Spleen (tissue), 11 donors: ENCODE data around the gene METTL9. TPM values are rescaled to one million over a fixed set of nuclear protein-coding genes. Genes with fewer than 3 reads are reported as not detected.
"Not testable (repeated sequence)": the region's sequence is repeated elsewhere in the genome, so short reads cannot be mapped to it uniquely, and the experiment has no call there.

ENCODE experiments used
- DNase-seq: peaks from one replicate; pipeline ENCODE4 v3.0.0-alpha.2; 2020
- H3K27ac ChIP-seq, 8 donors: fragments of 200-600 bp; sonication (generic) in 7 of 8; 1 replicate in 4 of 8; 2 replicates in 4 of 8; pipeline versions ENCODE4 v1.5.0 to v1.8.0; 2016 to 2021; ENCODE audit warnings: inconsistent platforms in 4 of 8, mild to moderate bottlenecking in 4 of 8, moderate library complexity in 1 of 8
- H3K27me3 ChIP-seq, 7 donors: fragments of 200-600 bp; sonication (generic) in 6 of 7; replicated peaks in 1 of 7; 1 replicate in 4 of 7; 2 replicates in 3 of 7; pipeline versions ENCODE4 v1.5.0 to v1.8.0; 2016 to 2021; ENCODE audit warnings: inconsistent platforms in 3 of 7, mild to moderate bottlenecking in 1 of 7
- H3K36me3 ChIP-seq, 6 donors: fragments of 200-600 bp; sonication (generic) in 5 of 6; 1 replicate in 4 of 6; 2 replicates in 2 of 6; pipeline versions ENCODE4 v1.5.0 to v1.8.0; 2016 to 2021; ENCODE audit warnings: inconsistent platforms in 2 of 6
- H3K4me1 ChIP-seq, 6 donors: fragments of 200-600 bp; sonication (generic) in 5 of 6; 1 replicate in 3 of 6; 2 replicates in 3 of 6; pipeline versions ENCODE4 v1.5.0 to v1.8.0; 2016 to 2021; ENCODE audit warnings: inconsistent platforms in 3 of 6
- H3K4me3 ChIP-seq, 8 donors: fragments of 200-600 bp; sonication (generic) in 7 of 8; 1 replicate in 4 of 8; 2 replicates in 4 of 8; pipeline versions ENCODE4 v1.5.0 to v1.8.0; 2016 to 2021; ENCODE audit warnings: inconsistent platforms in 4 of 8, mild to moderate bottlenecking in 4 of 8, moderate library complexity in 2 of 8
- H3K9me3 ChIP-seq, 8 donors: fragments of 200-600 bp; sonication (generic) in 7 of 8; 1 replicate in 4 of 8; 2 replicates in 4 of 8; pipeline versions ENCODE4 v1.5.0 to v1.8.0; 2016 to 2021; ENCODE audit warnings: inconsistent platforms in 4 of 8
- CTCF ChIP-seq, 11 experiments: fragments of 200-600 bp in 7 of 11; fragments of 450-650 bp in 4 of 11; sonication (generic) in 4 of 11; IDR thresholded peaks in 8 of 11; conservative IDR thresholded peaks in 3 of 11; 1 replicate in 7 of 11; 2 replicates in 4 of 11; pipeline versions ENCODE4 v1.4.0 to v1.8.0; 2016 to 2021; ENCODE audit warnings: antibody characterized with exemption in 11 of 11, inconsistent platforms in 4 of 11, mild to moderate bottlenecking in 1 of 11
- POLR2A ChIP-seq, 3 donors: fragments of 450-650 bp; IDR thresholded peaks; one replicate each; pipeline ENCODE4 v1.5.1; 2017; ENCODE audit warnings: antibody characterized with exemption in 3 of 3, mild to moderate bottlenecking in 1 of 3
- POLR2AphosphoS5 ChIP-seq, 3 donors: sonication (generic); formaldehyde crosslinking; IDR thresholded peaks; one replicate each; pipeline ENCODE4 v1.5.1; 2017; ENCODE audit warnings: antibody characterized with exemption in 3 of 3
- WGBS, 5 donors: extraction: QIAGEN DNeasy Blood & Tissue Kit in 3 of 5; methylation state at CpG; one replicate each; pipeline versions ENCODE4 v1.1.5 to v1.1.7; 2013 to 2018; 5-methylcytosine and 5-hydroxymethylcytosine counted together
- intact Hi-C: fragments of 100-400 bp; cut with DNase I; formaldehyde crosslinking; loops from one replicate; pipeline ENCODE4 v1.15.0; 2023; ENCODE audit warnings: low total_unique reads
- polyA plus RNA-seq, 3 donors: library from polyadenylated mRNA; stranded (reverse); fragments of 200-250 nt; gene quantifications; one replicate each; pipeline ENCODE4 v1.2.1, GENCODE V29; 2013
- total RNA-seq, 7 donors: library from RNA; depleted of rRNA in 3 of 7; stranded (reverse); fragments of >200 nt in 3 of 7; fragmentation: NEBNext Ultra II Directional in 4 of 7; extraction: Animal tissue kit (Norgen Biotek cat#: 25700) in 4 of 7; gene quantifications; one replicate each; pipeline versions ENCODE4 v1.1.0 to v1.2.1, GENCODE V29; 2016 to 2021
- donor health status: healthy with polysubstance abuse.
- donor health status: DM: no; HTN: no; CAD: no; lungs with moderate emphysema.
- donor health status: DM: no; HTN: no; CAD: no.
- donor health status: Bipolar disorder and iron deficiency.
- donor health status: healthy.
- donor health status: DM: no; HTN: no; CAD: no.
- donor health status: DM: yes; HTN: yes; CAD: no.

Gene METTL9
- total and polyA plus RNA-seq, 10 donors = 28.5 to 247 (median 97.1) TPM

- 65 to 95% (median 90%) methylated on average over 3 of the region's 3 CpGs for whole genome bisulfite sequencing, 5 donors
- DNase-seq = no peak
- H3K9me3 ChIP-seq = peaks cover 0 to 15% (median 7%) of the 10 kb centered on the region in 8 donors
- no peaks in the 10 kb centered on the region for H3K4me1 ChIP-seq
- TF ChIP-seq POLR2A (IDR thresholded peaks at IDR 0.05) (no peak), POLR2AphosphoS5 (IDR thresholded peaks at IDR 0.05) (no peak), CTCF (IDR thresholded peaks at IDR 0.05 in 8 of 11, conservative IDR thresholded peaks at IDR 0.05 in 3 of 11) (no peak)
- no peak overlapping the region for H3K27ac ChIP-seq
- no peak overlapping the region for H3K4me3 ChIP-seq
- intact Hi-C loops = no loop called here
- H3K36me3 ChIP-seq = no peaks in the 10 kb centered on the region
- peaks cover 0 to 8% (median 0%) of the 10 kb centered on the region in 7 donors for H3K27me3 ChIP-seq
These were observed 74.1 kb downstream of the METTL9 start for GRCh38 chr16:21673469-21673868.

GRCh38 chr16:21674456-21674855, 75.1 kb downstream of the METTL9 start:
- H3K4me1 ChIP-seq, DNase-seq, H3K36me3 ChIP-seq, H3K27ac ChIP-seq, intact Hi-C loops, H3K4me3 ChIP-seq: not testable (repeated sequence)
- 86 to 93% (median 90%) methylated on average over 4 of the region's 4 CpGs for WGBS, 5 donors
- peaks cover 0 to 14% (median 0%) of the 10 kb centered on the region in 7 donors for H3K27me3 ChIP-seq
- peaks cover 0 to 15% (median 7%) of the 10 kb centered on the region in 8 donors for H3K9me3 ChIP-seq

- H3K4me1 ChIP-seq, intact Hi-C loops, H3K27ac ChIP-seq, H3K4me3 ChIP-seq, H3K36me3 ChIP-seq, H3K9me3 ChIP-seq, DNase-seq: not testable (repeated sequence)
- WGBS, 5 donors = 86 to 91% (median 86%) methylated on average over 5 of the region's 5 CpGs
- peaks cover 0 to 29% (median 0%) of the 10 kb centered on the region in 7 donors for H3K27me3 ChIP-seq
These were observed 81.3 kb downstream of the METTL9 start for GRCh38 chr16:21680714-21681113.

- 81 to 87% (median 85%) methylated on average over 3 of the region's 3 CpGs for WGBS, 5 donors
- TF ChIP-seq CTCF (IDR thresholded peaks at IDR 0.05 in 8 of 11, conservative IDR thresholded peaks at IDR 0.05 in 3 of 11) (no peak), POLR2A (IDR thresholded peaks at IDR 0.05) (no peak), POLR2AphosphoS5 (IDR thresholded peaks at IDR 0.05) (no peak)
- intact Hi-C loops = no loop called here
- Histone ChIP-seq H3K9me3 (peaks cover 0 to 3% (median 0%) of the 10 kb centered on the region in 8 donors), H3K36me3 (no peaks in the 10 kb centered on the region), H3K27me3 (peaks cover 0 to 22% (median 0%) of the 10 kb centered on the region in 7 donors), H3K4me3 (no peak overlapping the region), H3K27ac (no peak overlapping the region), H3K4me1 (no peaks in the 10 kb centered on the region)
- DNase-seq = no peak
These were observed 83.8 kb downstream of the METTL9 start for GRCh38 chr16:21683184-21683583.

- no peaks in the 10 kb centered on the region for H3K4me1 ChIP-seq
- intact Hi-C loops = no loop called here
- peak in 5 of 11 experiments; percentile 16 to 40 (median 33) for TF ChIP-seq CTCF (IDR thresholded peaks at IDR 0.05 in 8 of 11, conservative IDR thresholded peaks at IDR 0.05 in 3 of 11)
- no peak for TF ChIP-seq POLR2AphosphoS5 (IDR thresholded peaks at IDR 0.05)
- TF ChIP-seq POLR2A (IDR thresholded peaks at IDR 0.05) = no peak
- H3K27ac ChIP-seq = no peak overlapping the region
- no peak for DNase-seq
- no peaks in the 10 kb centered on the region for H3K36me3 ChIP-seq
- no peak overlapping the region for H3K4me3 ChIP-seq
- 24 to 29% (median 26%) methylated on average over 5 to 6 of the region's 6 CpGs for WGBS, 5 donors
- H3K27me3 ChIP-seq = peaks cover 0 to 18% (median 0%) of the 10 kb centered on the region in 7 donors
- peaks cover 0 to 9% (median 4%) of the 10 kb centered on the region in 8 donors for H3K9me3 ChIP-seq
These were observed 84.8 kb downstream of the METTL9 start for GRCh38 chr16:21684199-21684598.
